SIG-M5 treated with dmso at 0.1 percent for 504 hours (cell line): ENCODE results near the gene HLA-A.
"Not testable (repeated sequence)": the region's sequence is repeated elsewhere in the genome, so short reads cannot be mapped to it uniquely, and the experiment has no call there.

Experiments used
- DNase-seq: peaks from one replicate; lab custom pipeline; 2025; ENCODE audit not compliant: unreplicated experiment; lab: John Stamatoyannopoulos, UW

The HLA-A gene

DNA sequence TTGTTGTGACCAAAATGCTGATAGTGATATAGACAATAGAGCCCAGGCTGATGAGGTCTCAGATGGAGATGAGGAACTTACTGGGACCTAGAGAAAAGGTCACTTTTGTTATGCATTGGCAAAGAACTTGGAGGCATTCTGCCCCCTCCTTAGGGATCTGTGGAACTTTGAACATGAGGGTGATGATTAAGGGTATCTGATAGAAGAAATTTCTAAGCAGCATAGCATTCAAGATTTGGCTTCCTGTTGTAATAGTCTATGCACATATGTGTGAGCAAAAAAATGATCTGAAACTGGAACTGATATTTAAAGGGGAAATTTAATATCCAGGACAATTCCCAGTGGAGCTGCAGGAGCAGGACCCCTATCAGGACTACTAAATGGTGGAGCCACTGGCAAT, 17.1 kb downstream of the HLA-A start:
- no peak for DNase-seq

DNA sequence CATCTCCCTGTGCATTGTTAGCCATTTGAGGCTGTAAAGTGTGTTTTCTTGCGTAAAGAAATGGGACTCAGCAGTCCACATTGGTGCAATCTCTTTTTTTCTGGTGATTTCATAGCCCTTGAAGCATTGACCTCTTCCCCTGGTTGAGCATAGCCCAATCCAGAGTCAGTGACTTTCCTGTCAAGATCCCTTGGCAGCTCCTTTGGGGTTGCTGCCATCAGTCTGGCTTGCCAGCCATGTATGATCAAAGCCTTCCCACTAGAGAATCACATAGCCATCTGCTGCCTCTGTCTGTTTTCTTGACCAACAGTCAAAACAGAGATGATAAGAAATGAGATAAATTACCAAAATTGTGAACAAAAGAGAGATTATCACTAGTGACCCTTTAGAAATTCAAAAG, 19.6 kb downstream of the HLA-A start:
- no peak for DNase-seq

DNA sequence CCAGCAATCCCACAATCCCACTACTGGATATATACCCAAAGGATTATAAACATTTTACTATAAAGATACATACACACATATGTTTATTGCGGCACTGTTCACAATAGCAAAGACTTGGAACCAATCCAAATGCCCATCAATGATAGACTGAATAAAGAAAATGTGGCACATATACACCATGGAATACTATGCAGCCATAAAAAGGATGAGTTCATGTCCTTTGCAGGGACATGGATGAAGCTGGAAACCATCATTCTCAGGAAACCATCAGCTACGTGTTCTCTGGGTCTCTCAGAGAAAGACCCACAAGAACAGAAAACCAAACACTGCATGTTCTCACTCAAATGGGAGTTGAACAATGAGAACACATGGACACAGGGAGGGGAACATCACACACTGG, 21.4 kb downstream of the HLA-A start:
- DNase-seq: not testable (repeated sequence)

DNA sequence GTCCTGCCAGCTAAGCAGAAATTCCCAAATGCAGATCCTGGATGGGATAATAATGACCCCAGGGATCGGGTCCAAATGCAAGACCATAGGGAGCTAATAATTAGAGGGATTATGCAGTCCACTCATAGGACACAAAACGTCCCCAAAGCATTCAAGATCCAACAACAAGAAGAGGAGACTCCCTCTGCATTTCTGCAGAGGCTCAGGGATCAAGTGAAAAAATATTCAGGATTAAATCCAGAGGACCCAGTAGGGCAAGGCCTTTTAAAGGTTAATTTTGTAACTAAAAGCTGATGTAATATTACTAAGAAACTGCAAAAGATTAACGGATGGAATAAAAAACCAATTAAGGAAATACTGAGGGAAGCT, 22.2 kb downstream of the HLA-A start:
- DNase-seq: no peak

DNA sequence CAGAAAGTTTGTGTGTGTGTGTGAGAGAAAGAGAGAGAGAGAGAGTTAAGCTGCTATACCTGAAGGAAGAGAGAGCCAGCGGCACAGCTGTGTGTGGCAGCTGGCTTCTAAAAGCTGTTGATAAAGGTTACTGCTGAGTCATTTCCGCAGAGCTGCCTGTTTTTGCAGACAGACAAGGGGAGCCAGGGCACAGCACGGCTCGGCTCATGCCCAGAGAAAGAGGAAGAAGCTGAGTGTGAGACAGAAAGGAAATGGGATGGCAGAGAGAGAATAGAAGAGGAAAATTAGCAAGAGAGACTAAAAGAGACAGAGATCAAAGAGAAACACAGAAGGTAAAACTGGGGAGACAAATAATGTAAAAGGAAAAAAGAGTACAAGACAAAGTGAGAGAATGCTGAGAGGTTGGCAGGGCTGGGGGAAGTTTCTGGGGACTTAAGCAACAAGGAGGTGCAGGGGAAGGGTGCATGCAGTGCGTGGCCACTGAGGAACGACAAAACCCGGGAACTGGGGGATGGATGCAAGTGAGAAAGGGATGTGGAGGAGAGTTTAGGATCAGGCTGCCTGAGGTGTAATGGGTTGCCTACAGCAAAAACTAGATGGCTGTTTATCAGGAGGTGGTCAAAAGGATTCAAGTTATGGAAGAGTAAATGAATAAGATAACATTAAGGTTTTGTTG, 22.7 kb downstream of the HLA-A start:
- peak; percentile 93 for DNase-seq

DNA sequence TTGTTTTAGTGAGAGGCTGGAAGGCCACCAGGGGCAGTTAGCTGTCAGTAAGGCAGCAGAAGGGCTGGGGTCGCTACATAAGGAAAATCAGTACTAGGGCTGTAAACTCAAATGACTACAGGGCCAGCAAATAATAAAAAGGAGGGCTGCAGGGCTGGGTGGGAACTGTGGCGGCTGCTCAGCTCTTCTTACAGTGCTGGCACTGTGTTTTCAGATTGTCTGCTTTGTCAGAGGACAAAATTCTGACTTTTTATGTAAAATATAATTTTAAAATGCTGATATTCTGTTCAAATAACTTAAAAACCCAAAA, 23.2 kb downstream of the HLA-A start:
- DNase-seq: no peak

DNA sequence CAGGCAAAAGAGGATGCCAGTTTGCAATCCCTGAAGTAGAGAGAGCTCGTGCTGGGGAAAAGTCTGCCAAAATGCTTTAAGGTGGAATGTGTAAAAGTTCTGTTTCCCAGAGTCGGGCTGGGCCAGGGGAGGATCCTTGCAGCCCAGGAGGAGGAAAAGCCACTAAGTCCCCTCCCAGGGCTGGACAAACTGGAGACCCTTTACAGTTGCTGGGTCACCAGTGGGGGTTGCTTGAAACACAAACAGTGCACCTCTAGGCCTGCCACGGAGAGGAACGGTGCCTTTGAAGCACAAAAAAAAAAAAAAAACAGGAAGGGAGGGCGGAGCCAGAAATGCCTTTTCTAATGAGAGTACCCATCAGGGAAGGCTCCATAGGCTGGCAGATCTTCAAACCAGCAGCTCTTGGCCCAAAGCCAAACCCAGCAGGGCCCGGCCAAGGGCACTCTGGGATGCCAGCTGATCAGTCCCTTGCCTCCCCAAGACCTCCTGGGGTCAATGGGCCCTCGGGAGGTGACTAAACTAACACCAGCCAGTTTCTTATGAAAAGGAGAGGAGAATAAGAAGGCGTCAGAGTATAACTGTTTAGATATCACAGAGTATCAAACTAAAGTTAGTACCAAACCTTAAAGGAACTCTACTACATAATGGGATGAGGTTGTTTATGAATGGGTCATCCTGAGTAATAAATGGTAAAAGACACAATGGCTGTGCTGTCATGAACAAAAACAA, 23.7 kb downstream of the HLA-A start:
- DNase-seq: peak; percentile 46

DNA sequence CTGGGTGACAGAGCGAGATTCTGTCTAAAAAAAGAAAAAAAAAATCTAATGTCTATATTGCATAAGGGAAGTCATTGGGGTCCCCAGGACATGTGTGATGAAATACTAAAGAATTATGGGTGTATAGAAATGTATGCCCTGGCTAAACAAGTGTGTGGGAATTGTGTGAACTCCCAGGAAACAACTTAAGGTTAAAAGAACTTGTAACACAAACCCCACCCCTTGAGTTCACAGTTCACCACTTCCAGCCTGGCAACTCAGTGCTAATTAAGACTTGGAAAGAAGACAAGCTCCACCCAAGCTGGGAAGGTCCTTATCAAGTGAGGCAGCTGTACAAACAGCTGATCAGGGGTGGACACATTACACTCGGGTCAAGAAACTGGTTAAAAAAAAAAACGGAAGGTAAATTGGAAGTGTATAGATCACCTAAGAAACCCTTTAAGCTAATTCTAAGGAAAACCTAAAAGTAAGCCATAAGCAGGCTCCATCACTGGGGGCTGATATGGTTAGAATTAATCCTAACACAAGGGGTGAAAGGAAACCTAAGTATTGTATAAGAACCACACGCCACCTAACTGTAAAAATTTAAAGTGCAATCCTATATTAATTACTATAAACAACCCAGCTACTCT, 25.2 kb downstream of the HLA-A start:
- DNase-seq: peak; percentile 11

DNA sequence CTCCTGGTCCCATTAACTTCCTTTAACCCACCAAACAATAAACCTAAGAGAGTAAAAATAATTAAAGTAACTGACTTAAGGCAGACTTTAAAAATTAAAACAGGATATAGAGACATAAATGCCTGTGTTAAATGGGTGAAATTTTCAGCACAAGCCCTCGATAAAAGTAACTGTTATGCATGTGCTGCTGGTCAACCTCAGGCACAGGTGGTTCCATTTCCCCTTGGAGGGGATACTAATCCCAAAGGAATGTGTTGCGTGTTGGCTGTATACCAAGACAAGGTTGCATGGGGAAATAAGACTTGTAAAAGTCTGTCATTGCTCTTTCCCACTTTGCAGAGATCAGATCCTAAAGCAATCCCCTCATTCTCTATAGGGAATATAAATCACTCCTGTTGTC, 25.8 kb downstream of the HLA-A start:
- DNase-seq: no peak

DNA sequence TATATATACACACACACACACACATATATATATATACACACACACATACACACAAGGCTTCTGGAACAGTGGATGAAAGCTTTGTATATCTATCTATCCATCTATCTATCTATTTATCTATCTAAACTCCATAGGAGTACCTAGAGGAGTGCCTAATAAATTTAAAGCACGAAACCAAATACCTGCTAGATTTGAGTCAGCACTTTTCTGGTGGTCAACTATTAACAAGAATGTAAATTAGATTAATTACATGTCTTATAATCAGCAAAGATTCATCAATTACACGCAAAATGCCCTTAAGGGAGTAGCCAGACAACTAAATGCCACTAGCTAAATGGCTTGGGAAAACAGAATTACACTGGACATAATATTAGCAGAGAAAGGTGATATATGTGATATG, 26.6 kb downstream of the HLA-A start:
- DNase-seq: no peak

DNA sequence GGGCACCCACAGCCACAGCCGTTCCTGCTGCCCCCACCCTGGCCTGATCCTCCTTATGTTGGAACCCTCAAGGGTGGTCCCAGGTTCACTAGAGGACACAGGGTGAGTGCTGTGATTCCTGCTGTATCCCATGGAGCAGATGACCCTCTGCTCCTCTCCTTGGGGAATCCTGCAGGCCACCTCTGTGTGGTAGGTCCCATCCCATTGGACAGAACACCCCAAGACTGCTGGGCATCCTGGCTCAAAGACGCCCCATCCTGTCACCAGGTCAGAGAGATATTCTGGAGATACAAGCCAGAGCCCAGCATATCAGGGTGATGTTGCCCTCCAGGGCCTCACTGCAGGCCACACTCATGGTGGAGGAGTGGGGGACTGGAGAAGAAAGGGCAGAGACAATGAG, 28.4 kb downstream of the HLA-A start:
- no peak for DNase-seq

DNA sequence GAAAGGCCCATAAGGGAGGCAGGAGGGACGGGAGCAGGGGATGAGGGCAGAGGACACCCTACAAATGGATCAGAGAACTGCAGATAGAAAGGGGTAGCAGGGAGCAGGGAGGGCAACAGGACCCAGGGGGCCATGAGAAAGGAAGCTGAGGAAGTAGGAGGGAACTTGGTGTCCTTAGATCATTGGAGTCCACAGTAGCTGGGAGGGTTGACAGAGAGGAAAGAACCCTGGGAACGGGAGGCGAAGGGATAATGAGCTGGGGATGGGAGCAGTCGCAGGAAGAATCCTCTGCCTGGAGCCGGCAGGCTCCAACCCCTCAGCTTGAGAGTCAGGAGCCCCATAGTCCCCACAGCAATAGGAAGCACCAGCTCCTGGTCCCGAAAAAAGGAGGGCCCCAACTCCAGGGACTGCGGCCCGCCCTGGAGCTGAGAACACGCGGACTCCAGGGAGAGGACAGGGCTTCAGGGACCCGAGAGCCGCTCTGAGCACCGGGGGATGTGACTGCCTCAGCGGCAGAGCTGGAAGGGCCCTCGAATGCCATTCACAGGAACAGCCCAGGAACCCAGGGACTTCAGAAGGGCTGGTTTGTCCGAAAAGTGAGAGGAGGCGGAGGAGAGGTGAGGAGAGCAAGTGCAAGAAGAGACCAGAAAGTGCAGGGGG, 32.7 kb downstream of the HLA-A start:
- DNase-seq: no peak

DNA sequence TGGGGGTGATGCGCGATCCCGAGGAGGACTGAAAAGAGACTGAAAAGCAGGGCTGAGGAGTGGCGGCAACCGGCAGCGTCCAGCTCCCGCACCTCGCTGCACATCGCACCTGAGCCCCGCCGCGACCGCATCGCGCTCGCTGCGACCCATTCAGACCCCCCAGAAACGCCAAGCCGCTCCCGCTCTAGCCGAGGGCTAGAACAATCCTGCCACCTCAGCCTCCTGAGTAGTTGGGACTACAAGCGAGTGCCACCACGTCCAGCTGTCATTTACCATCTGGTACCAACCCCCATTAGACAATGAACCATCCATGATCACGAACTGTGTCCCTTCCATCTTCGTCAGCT, 33.2 kb downstream of the HLA-A start:
- DNase-seq: no peak

DNA sequence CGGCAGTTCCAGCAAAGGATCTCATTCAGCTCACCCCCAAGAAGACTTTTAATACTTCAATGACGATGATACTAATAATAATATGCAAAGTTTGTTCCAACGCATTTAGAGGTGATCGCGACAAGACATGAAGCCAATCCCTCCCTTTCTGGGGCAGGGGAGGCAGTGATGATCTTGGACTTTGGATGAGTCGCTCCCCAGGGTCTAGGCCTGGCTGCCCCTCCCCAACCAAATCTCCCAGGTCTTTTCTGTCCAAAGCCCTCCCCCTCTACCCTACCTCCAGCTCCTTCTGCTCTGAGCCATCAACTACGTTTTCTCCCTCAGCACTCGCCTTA, 33.9 kb downstream of the HLA-A start:
- no peak for DNase-seq

DNA sequence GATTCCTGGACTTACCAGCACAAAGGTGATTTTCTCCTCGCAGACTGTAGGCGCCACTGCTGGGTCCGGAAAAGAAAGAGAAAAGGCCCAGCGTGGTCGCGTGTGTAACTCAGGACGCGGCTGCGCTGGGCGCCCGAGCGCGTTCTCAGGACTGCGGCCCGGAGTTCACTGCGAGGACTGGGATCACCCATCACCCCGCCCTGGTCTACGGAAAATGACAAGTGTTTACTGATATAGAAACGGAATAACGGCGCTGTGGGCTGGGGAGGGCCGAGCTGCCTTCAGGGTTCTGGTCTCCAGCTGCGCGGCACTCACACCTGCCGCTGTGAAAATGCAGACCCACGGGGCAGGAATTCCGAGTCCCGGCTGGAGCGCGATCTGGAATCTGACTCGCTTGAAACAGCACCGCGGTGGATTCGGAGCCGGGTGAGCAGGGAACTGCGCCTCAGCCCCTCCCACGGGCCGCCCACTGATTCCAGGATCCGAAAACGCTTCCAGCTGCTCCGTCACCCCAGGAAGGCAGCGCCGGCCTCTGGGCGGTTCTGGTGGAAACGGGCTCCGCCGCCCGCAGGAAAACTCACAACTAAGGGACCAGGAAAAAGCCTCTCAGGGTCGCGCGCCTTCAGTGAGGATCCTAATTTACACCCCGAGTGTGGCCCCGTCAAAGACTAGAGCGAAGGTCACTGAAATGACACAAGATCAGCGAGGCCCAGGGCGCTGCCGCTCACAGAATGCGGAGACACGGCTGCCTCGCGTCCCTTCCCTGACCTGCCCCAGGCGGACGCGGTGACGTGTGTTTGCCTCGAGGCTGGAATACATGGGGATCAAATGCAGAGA, 34.5 kb downstream of the HLA-A start:
- DNase-seq: peak; percentile 51

DNA sequence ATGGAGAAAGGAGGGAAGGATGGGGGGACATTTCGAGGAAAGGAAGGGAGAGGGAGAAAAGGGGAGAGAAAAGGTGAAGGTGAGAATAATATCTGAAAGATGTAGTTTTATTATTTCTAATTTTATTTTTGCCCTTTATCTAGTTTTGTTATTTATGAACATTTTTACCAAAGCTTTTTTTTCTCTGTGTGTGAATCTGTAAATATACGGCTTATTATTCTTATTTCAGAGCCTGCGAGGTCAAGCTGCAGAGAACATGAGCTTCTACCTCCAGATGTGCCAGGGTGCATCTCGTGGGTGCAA, 35.0 kb downstream of the HLA-A start:
- DNase-seq: no peak

DNA sequence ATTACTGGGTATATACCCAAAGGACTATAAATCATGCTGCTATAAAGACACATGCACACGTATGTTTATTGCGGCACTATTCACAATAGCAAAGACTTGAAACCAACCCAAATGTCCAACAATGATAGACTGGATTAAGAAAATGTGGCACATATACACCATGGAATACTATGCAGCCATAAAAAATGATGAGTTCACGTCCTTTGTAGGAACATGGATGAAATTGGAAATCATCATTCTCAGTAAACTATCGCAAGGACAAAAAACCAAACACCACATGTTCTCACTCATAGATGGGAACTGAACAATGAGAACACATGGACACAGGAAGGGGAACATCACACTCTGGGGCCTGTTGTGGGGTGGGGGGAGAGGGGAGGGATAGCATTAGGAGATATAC, 37.7 kb downstream of the HLA-A start:
- not testable (repeated sequence) for DNase-seq

DNA sequence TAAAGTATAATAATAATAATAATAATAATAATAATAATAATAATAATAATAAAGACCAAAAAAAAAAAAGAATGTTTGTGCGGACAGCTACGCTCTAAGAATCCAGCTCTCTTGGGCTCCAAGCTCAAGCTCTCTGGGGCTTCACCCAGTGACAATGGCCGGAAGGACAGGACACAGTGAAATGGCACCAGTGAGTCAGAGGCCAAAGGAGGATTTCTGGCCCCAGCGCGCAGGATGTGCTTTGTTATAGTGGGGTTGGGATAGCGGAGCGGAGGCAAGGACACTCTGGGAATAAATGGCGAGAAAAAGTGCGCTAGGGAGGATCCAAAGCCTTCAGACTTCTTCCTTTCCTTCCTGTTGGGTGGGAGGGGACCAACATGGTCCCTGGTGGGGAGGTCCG, 38.2 kb downstream of the HLA-A start:
- no peak for DNase-seq

DNA sequence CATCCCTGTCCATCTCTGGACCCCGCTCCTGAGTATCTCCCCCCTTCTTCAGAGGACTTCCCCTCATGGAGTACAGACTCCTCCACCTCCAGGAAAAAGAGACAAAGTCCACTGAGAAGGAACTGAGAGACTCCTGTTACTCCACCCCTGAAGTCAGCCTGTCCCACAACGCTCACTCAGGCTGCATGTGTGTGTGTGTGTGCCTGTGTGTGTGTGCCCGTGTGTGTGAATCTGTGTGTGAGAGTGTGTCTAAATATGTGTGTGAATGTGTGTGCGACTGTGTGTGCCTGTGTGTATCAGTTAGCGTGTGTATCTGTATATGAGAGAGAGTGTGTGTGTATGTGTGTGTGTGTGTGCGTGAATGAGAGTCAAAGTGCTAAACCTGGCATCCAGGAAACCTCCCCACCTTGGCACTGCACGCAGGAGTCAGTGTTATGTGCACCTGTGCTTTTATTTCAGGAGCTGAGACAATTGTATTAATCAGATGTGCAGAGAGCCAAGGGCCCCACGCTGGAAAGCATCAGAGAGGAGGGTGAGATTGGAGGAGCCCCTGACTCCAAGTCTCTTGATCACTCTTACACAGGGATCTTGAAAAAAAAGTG, 39.0 kb downstream of the HLA-A start:
- no peak for DNase-seq

DNA sequence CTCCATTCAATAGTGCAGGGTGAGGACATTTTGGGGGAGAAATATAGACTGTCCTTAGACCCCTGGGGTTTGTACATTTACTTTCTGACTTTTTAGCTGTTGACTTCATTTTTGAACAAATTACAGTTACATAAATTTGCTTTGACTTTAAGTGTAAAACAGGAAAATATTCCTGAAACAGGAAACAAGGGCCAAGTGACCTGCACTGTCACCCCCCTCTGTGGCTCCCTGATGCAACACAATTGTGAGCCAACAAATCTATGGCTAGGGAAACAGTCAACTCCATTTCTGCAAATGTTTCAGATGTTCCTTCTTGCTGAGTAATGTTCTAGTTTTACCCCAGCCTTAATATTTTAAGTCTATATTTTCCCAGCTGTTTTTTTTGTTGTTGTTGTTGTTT, 39.8 kb downstream of the HLA-A start:
- no peak for DNase-seq

DNA sequence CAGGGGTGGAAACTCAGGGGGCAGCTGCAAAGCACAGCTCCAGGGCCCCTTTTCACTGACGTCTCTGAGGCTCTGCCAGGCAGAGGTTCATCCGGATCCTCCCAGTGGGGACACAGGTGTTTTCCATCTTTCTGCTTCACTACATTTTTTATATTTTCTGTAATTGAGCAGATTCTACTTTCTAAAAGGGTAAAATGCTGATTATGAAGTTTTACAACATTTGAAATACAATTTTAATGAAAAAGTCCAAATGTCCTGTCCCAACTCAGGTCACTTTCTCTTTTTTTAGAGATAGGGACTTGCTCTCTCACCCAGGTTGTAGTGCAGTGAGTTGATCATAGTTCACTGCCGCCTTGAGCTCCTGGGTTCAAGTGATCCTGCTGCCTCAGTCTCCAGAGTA, 41.9 kb downstream of the HLA-A start:
- no peak for DNase-seq
